ENCODE measurements around the gene LCP2. TPM values are rescaled to one million over a fixed set of nuclear protein-coding genes. Genes with fewer than 3 reads are reported as not detected.

Gene LCP2
- total RNA-seq, 1 donor from 2014 or later: not detected

DNA sequence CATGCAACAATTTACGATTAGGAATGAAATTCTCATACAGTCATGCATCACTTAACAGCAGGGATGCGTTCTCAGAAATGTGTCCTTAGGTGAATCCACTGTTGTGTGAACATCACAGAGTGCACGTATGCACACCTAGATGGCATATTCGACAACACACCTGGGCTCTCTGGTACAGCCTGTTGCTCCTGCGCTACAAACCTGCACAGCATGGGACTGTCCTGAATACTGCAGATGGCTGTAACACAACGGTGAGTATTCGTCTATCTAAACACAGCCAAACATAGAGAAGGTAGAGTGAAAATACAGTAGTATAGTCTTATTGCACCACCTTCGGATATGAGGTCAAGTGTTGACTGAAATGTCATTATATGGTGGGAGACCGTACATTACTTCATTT is 44.0 kb upstream of the LCP2 start:
- peaks cover 8% of the 10 kb centered on the region for H3K4me1 Mint-ChIP-seq
- H3K27me3 Mint-ChIP-seq (ENCODE audit: low read depth): peaks cover 2% of the 10 kb centered on the region
- peaks cover 11% of the 10 kb centered on the region for H3K9me3 Mint-ChIP-seq

DNA sequence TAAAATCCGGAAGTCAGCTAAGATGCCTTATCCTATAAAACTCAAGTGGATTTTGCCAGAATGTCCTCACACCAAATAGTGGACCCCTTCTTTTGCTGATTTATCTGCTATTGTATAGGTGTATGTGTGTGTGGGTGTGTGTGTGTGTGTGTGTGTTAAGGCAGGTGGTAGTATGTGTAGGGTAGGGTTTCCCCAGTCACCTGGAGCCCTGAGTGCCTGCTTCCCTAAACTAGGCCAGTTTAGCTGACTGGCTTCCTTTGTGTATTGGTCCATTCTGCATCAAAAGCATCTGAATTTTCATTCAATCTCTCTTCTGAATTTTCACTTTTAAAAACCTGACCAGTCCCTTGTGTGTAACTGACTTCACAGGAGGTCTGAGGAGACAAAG is 42.2 kb upstream of the LCP2 start:
- Mint-ChIP-seq H3K36me3 (no peaks in the 10 kb centered on the region), H3K4me3 (no peak overlapping the region), H3K27me3 (ENCODE audit: low read depth) (peaks cover 2% of the 10 kb centered on the region), H3K27ac (no peak overlapping the region), H3K4me1 (peaks cover 7% of the 10 kb centered on the region), H3K9me3 (peaks cover 5% of the 10 kb centered on the region)
- TF ChIP-seq, protein P1, sequence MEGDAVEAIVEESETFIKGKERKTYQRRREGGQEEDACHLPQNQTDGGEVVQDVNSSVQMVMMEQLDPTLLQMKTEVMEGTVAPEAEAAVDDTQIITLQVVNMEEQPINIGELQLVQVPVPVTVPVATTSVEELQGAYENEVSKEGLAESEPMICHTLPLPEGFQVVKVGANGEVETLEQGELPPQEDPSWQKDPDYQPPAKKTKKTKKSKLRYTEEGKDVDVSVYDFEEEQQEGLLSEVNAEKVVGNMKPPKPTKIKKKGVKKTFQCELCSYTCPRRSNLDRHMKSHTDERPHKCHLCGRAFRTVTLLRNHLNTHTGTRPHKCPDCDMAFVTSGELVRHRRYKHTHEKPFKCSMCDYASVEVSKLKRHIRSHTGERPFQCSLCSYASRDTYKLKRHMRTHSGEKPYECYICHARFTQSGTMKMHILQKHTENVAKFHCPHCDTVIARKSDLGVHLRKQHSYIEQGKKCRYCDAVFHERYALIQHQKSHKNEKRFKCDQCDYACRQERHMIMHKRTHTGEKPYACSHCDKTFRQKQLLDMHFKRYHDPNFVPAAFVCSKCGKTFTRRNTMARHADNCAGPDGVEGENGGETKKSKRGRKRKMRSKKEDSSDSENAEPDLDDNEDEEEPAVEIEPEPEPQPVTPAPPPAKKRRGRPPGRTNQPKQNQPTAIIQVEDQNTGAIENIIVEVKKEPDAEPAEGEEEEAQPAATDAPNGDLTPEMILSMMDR (IDR thresholded peaks at IDR 0.05; ENCODE audit: unreplicated experiment): no peak
- no peak for DNase-seq (ENCODE audit: low spot score in 2 of 2, unreplicated experiment in 2 of 2)

More for the DNA sequence above, 44.0 kb upstream of the LCP2 start:
- no peak overlapping the region for H3K27ac Mint-ChIP-seq
- TF ChIP-seq, protein P1 (IDR thresholded peaks at IDR 0.05; ENCODE audit: unreplicated experiment): no peak
- H3K4me3 Mint-ChIP-seq: no peak overlapping the region
- no peaks in the 10 kb centered on the region for H3K36me3 Mint-ChIP-seq
- no peak for DNase-seq (ENCODE audit: low spot score in 2 of 2, unreplicated experiment in 2 of 2)

DNA sequence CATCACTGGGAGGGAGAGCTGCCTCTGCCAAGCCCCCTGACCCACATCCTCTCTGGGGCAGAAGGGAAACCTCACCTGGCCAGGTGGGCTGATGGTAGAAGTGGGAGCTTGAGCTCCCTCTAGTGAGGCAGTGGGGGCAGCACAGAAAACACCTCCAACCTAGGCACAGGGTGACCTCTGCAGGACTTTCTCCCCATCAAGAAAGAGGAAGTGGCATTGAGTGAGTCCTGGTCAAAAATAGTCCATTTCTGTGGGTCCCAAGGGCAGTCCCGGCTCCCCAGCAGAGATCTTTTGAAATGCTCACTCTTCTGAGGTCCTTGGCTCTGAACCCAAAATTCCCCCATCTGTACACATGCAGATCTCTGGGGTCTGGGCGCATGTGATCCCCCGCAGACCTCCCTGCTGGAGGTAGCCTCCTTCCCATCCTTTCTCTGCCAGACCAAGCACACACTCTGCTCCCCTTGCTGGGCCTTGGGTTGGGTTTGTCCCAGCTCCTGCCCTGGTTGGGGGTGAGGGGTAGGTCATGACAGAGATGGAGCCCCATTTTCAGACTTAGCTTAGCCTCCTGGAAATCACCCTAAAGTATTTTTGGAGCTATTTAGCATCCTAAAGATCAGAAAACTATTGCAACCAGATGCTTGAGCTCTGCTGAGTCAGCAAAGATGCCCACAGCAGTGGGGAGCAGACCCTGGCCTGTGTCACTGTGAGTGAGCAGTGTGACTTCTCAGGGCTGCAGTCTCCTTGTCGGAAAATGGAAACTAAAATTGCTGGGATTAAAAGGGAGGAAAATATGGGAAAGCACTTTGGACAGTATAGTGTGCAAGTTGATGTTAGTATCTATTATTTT is 41.6 kb upstream of the LCP2 start:
- H3K27ac Mint-ChIP-seq: no peak overlapping the region

DNA sequence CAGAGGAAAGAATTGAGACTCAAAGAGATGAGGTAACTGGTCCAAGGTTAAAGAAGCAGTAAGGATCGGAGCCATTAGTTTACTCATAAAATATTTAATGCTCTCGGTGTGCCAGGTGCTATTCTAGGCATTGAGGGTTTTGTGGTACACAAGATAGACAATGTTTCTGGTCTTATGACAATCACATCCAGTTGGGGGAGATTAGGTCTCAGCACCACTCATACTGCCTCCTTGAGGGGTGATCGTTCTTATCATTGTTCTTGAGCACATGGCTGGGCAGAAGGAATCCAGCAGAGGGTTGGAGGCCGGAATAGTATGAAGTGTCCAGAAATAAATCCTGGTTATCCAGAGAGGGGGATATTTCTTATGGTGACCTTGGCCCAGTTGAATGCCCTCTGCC is 40.7 kb upstream of the LCP2 start:
- peaks cover 5% of the 10 kb centered on the region for H3K9me3 Mint-ChIP-seq
- H3K36me3 Mint-ChIP-seq: no peaks in the 10 kb centered on the region

More for the DNA sequence above, 41.6 kb upstream of the LCP2 start:
- TF ChIP-seq, protein P1 (IDR thresholded peaks at IDR 0.05; ENCODE audit: unreplicated experiment): no peak
- H3K27me3 Mint-ChIP-seq (ENCODE audit: low read depth): peaks cover 2% of the 10 kb centered on the region
- no peak overlapping the region for H3K4me3 Mint-ChIP-seq
- peaks cover 5% of the 10 kb centered on the region for H3K9me3 Mint-ChIP-seq
- H3K36me3 Mint-ChIP-seq: no peaks in the 10 kb centered on the region
- no peak for DNase-seq (ENCODE audit: low spot score in 2 of 2, unreplicated experiment in 2 of 2)
- peaks cover under 1% of the 10 kb centered on the region for H3K4me1 Mint-ChIP-seq

DNA sequence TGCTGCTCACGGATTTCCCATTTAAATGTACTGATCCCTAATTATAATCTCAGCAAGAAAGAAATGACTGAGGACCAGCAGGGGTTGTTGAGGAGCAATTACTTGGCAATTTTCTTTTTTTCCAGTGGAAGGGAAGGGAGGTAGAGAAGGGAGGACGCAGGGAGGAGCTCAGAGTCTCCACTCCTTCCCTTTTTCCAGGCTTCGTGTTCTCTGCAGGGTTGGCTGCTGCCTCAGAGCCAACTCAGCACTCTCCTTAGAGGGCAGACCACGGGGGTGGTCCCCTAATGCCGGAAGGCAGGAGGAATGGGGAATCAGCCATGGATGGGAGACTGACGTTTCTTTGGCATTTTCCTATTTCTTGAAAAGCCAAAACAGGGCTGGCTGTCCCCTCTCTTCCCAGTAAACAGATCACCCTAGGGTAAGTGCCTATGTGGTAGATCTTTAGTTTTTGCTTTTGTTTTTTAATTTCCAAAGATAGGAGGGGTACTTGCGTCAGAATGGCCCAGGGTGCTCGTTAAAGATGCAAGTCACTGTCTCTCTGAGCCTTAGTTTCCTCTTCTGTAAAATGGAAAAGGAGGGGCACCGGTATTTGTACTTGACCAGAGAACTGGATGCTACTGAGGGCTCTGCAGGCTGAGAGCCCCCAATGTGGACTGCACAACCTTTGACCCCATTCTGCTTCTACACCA is 39.6 kb upstream of the LCP2 start:
- Mint-ChIP-seq H3K4me3 (no peak overlapping the region), H3K4me1 (peaks cover 5% of the 10 kb centered on the region), H3K27me3 (ENCODE audit: low read depth) (peaks cover 2% of the 10 kb centered on the region), H3K27ac (no peak overlapping the region), H3K36me3 (no peaks in the 10 kb centered on the region), H3K9me3 (peaks cover 5% of the 10 kb centered on the region)
- TF ChIP-seq, protein P1 (IDR thresholded peaks at IDR 0.05; ENCODE audit: unreplicated experiment): no peak
- DNase-seq (ENCODE audit: low spot score in 2 of 2, unreplicated experiment in 2 of 2): no peak

More for the DNA sequence above, 40.7 kb upstream of the LCP2 start:
- Mint-ChIP-seq H3K27ac (no peak overlapping the region), H3K4me1 (peaks cover 2% of the 10 kb centered on the region), H3K4me3 (no peak overlapping the region), H3K27me3 (ENCODE audit: low read depth) (peaks cover 2% of the 10 kb centered on the region)
- DNase-seq (ENCODE audit: low spot score in 2 of 2, unreplicated experiment in 2 of 2): no peak
- TF ChIP-seq, protein P1 (IDR thresholded peaks at IDR 0.05; ENCODE audit: unreplicated experiment): no peak
